IMR-90 (cell line): ENCODE results near the gene AFDN. TPM values are rescaled to one million over a fixed set of nuclear protein-coding genes. Genes with fewer than 3 reads are reported as not detected.

Experiments
- ATAC-seq: fragments of 200-7000 bp; cut with Tn5 transposase; 2 replicates; pipeline ENCODE4 v1.9.1; 2020; ENCODE audit warnings: low read depth, mild to moderate bottlenecking, moderate library complexity
- BruUV-seq: library from RNA; stranded (reverse); fragments of 400-500 nt; replicated peaks from 2 replicates; lab custom pipeline; 2021; lab: Mats Ljungman, UMichigan
- CTCF ChIA-PET: fragments of 300-600 bp; formaldehyde crosslinking; extraction: SDS; loops from one replicate; lab custom pipeline; 2021; ENCODE audit warnings: antibody characterized with exemption; lab: Yijun Ruan, JAX
- POLR2A ChIA-PET: fragments of 300-600 bp; sonication (Branson Sonifier 250); formaldehyde crosslinking; loops from one replicate; lab custom pipeline; 2022; ENCODE audit warnings: antibody characterized with exemption; ENCODE audit not compliant: unreplicated experiment; lab: Charles Lee
- DNase-seq: peaks from one replicate; pipeline ENCODE4 v3.0.0; 2013
- H2AFZ ChIP-seq: replicated peaks from 2 replicates; pipeline ENCODE3; 2013; ENCODE audit warnings: low read length, mild to moderate bottlenecking; ENCODE audit not compliant: poor library complexity
- H2AK5ac ChIP-seq: 2 replicates; pipeline ENCODE4 v1.6.1; 2013; ENCODE audit warnings: low read depth, low read length, inconsistent platforms
- H2AK9ac ChIP-seq: replicated peaks from 2 replicates; pipeline ENCODE3; 2013; ENCODE audit warnings: mild to moderate bottlenecking, low read depth, low read length, moderate library complexity; ENCODE audit not compliant: poor library complexity
- H2BK120ac ChIP-seq: 2 replicates; pipeline ENCODE4 v1.6.1; 2013; ENCODE audit warnings: low read depth, low read length, inconsistent platforms
- H2BK15ac ChIP-seq: 3 replicates; pipeline ENCODE4 v1.6.1; 2013; ENCODE audit warnings: low read depth, low read length, inconsistent platforms
- H2BK20ac ChIP-seq: 2 replicates; pipeline ENCODE4 v1.6.1; 2013; ENCODE audit warnings: low read depth, mild to moderate bottlenecking, inconsistent platforms, low read length, moderate library complexity
- H2BK5ac ChIP-seq: 2 replicates; pipeline ENCODE4 v1.6.1; 2013; ENCODE audit warnings: mild to moderate bottlenecking, low read depth, low read length, inconsistent platforms; ENCODE audit not compliant: poor library complexity, severe bottlenecking
- H3K14ac ChIP-seq: replicated peaks from 2 replicates; pipeline ENCODE4 v1.6.1; 2013; ENCODE audit warnings: low read depth, low read length, inconsistent platforms
- H3K18ac ChIP-seq: 2 replicates; pipeline ENCODE4 v1.6.1; 2013; ENCODE audit warnings: low read depth, low read length, control low read depth
- H3K23ac ChIP-seq: 2 replicates; pipeline ENCODE4 v1.6.1; 2013; ENCODE audit warnings: low read depth, low read length, inconsistent platforms
- H3K27ac ChIP-seq: 2 replicates; pipeline ENCODE4 v1.5.1; 2013; ENCODE audit warnings: mild to moderate bottlenecking, control low read depth, low read length; ENCODE audit not compliant: insufficient read depth
- H3K27me3 ChIP-seq: 2 replicates; pipeline ENCODE4 v1.6.1; 2013; ENCODE audit warnings: low read length; ENCODE audit not compliant: control insufficient read depth, insufficient read depth
- H3K36me3 ChIP-seq: 2 replicates; pipeline ENCODE4 v1.6.1; 2013; ENCODE audit warnings: low read length, mixed read lengths; ENCODE audit not compliant: control insufficient read depth, insufficient read depth
- H3K4ac ChIP-seq: 2 replicates; pipeline ENCODE4 v1.6.1; 2013; ENCODE audit warnings: low read depth, low read length, inconsistent platforms
- H3K4me1 ChIP-seq: 2 replicates; pipeline ENCODE4 v1.6.1; 2013; ENCODE audit warnings: low read length, mixed read lengths; ENCODE audit not compliant: control insufficient read depth, insufficient read depth
- H3K4me2 ChIP-seq: 2 replicates; pipeline ENCODE4 v1.6.1; 2013; ENCODE audit warnings: low read depth, mild to moderate bottlenecking, control low read depth, low read length, moderate library complexity
- H3K4me3 ChIP-seq: 2 replicates; pipeline ENCODE4 v1.5.1; 2013; ENCODE audit warnings: low read depth, mild to moderate bottlenecking, control low read depth, low read length, moderate library complexity; ENCODE audit not compliant: insufficient read depth
- H3K56ac ChIP-seq: 2 replicates; pipeline ENCODE4 v1.6.1; 2013; ENCODE audit warnings: low read length, inconsistent platforms; ENCODE audit not compliant: insufficient read depth; ENCODE audit errors: extremely low read depth
- H3K79me1 ChIP-seq, 2 experiments: 2 replicates each; pipeline ENCODE4 v1.6.1; 2013; ENCODE audit warnings: low read length in 2 of 2, inconsistent platforms in 1 of 2, low read depth in 1 of 2
- H3K9ac ChIP-seq: 2 replicates; pipeline ENCODE4 v1.6.1; 2013; ENCODE audit warnings: low read depth, low read length, control low read depth
- H3K9me1 ChIP-seq: 2 replicates; pipeline ENCODE4 v1.6.1; 2013; ENCODE audit warnings: low read length, inconsistent platforms; ENCODE audit not compliant: insufficient read depth
- H3K9me3 ChIP-seq: 2 replicates; pipeline ENCODE4 v1.6.1; 2013; ENCODE audit warnings: low read length; ENCODE audit not compliant: control insufficient read depth, insufficient read depth
- H4K20me1 ChIP-seq: 2 replicates; pipeline ENCODE4 v1.6.1; 2013; ENCODE audit warnings: low read length, inconsistent platforms; ENCODE audit not compliant: insufficient read depth
- H4K5ac ChIP-seq: 2 replicates; pipeline ENCODE4 v1.6.1; 2013; ENCODE audit warnings: mild to moderate bottlenecking, low read depth, low read length, control low read depth
- H4K8ac ChIP-seq, 2 experiments: 2 replicates each; pipeline ENCODE4 v1.6.1; 2013; ENCODE audit warnings: low read depth in 2 of 2, low read length in 2 of 2, control low read depth in 1 of 2, inconsistent platforms in 1 of 2
- H4K91ac ChIP-seq: 2 replicates; pipeline ENCODE4 v1.6.1; 2013; ENCODE audit warnings: low read depth, low read length, inconsistent platforms; ENCODE audit not compliant: insufficient read depth
- BHLHE40 ChIP-seq: fragments of 150-350 bp; IDR thresholded peaks from 2 replicates; pipeline ENCODE4 v1.6.1; 2016; ENCODE audit warnings: mild to moderate bottlenecking, low read depth, low read length
- CEBPB ChIP-seq: IDR thresholded peaks from 2 replicates; pipeline ENCODE4 v1.6.1; 2012; ENCODE audit warnings: low read depth, low read length, improper control_type of control experiment
- CHD1 ChIP-seq: IDR thresholded peaks from 2 replicates; pipeline ENCODE4 v1.6.1; 2012; ENCODE audit warnings: low read depth, low read length, improper control_type of control experiment
- CTCF ChIP-seq: conservative IDR thresholded peaks from 2 replicates; pipeline ENCODE4 v1.5.1; 2012; ENCODE audit warnings: mild to moderate bottlenecking, low read depth, low read length, improper control_type of control experiment
- ELK1 ChIP-seq: fragments of 150-350 bp; IDR thresholded peaks from 2 replicates; pipeline ENCODE4 v1.6.1; 2016; ENCODE audit warnings: low read depth, mild to moderate bottlenecking, low read length, moderate library complexity, borderline replicate concordance
- FOS ChIP-seq: fragments of 150-350 bp; IDR thresholded peaks from 2 replicates; pipeline ENCODE4 v1.6.1; 2016; ENCODE audit warnings: low read depth, low read length
- MAFK ChIP-seq: IDR thresholded peaks from 2 replicates; pipeline ENCODE4 v1.6.1; 2012; ENCODE audit warnings: low read depth, low read length, improper control_type of control experiment
- MAZ ChIP-seq: IDR thresholded peaks from 2 replicates; pipeline ENCODE4 v1.6.1; 2012; ENCODE audit warnings: low read depth, mild to moderate bottlenecking, low read length, improper control_type of control experiment, moderate library complexity, borderline replicate concordance
- MXI1 ChIP-seq: IDR thresholded peaks from 2 replicates; pipeline ENCODE4 v1.6.1; 2012; ENCODE audit warnings: low read depth, mild to moderate bottlenecking, low read length, moderate library complexity, borderline replicate concordance
- NFE2L2 ChIP-seq: fragments of 150-350 bp; IDR thresholded peaks from 2 replicates; pipeline ENCODE4 v1.6.1; 2016; ENCODE audit warnings: low read depth, mild to moderate bottlenecking, low read length
- POLR2A ChIP-seq: IDR thresholded peaks from 2 replicates; pipeline ENCODE4 v1.6.1; 2012; ENCODE audit warnings: mild to moderate bottlenecking, low read depth, low read length
- RAD21 ChIP-seq: IDR thresholded peaks from 2 replicates; pipeline ENCODE4 v1.6.1; 2012; ENCODE audit warnings: low read length, improper control_type of control experiment
- RCOR1 ChIP-seq: IDR thresholded peaks from 2 replicates; pipeline ENCODE4 v1.6.1; 2012; ENCODE audit warnings: mild to moderate bottlenecking, low read length, improper control_type of control experiment; ENCODE audit not compliant: insufficient replicate concordance
- RFX5 ChIP-seq: IDR thresholded peaks from 2 replicates; pipeline ENCODE4 v1.8.0; 2012; ENCODE audit warnings: low read depth, mild to moderate bottlenecking, low read length, moderate library complexity
- SMC3 ChIP-seq: fragments of 150-350 bp; IDR thresholded peaks from 2 replicates; pipeline ENCODE4 v1.6.1; 2016; ENCODE audit warnings: low read depth, mild to moderate bottlenecking, antibody characterized with exemption, low read length, moderate library complexity
- USF2 ChIP-seq: fragments of 150-350 bp; IDR thresholded peaks from 2 replicates; pipeline ENCODE4 v1.6.1; 2017; ENCODE audit warnings: mild to moderate bottlenecking, antibody characterized with exemption, low read length, low read depth
- WGBS, 2 experiments: methylation state at CpG; one replicate each; pipeline versions ENCODE4 v1.1.5 to v1.1.7; 2013; ENCODE audit warnings: missing lambda C conversion rate in 2 of 2; ENCODE audit not compliant: insufficient read length in 1 of 2; ENCODE audit errors: extremely low coverage in 2 of 2; 5-methylcytosine and 5-hydroxymethylcytosine counted together
- dilution Hi-C: fragments of 300-500 bp; cut with HindIII; formaldehyde crosslinking; loops from one replicate; pipeline ENCODE4 v1.14.3; 2018; ENCODE audit warnings: low sequenced_read_pairs; ENCODE audit not compliant: unreplicated experiment
- in situ Hi-C: fragments of 300-500 bp; cut with MboI; formaldehyde crosslinking; loops from 3 replicates; pipeline ENCODE4 v1.14.3; 2019; ENCODE audit warnings: low sequenced_read_pairs, inconsistent platforms, mixed read lengths
- intact Hi-C: fragments of 100-400 bp; cut with micrococcal nuclease; formaldehyde crosslinking; loops from 2 replicates; pipeline ENCODE4 v1.10.0; 2022
- polyA plus RNA-seq, 3 experiments: library from polyadenylated mRNA; depleted of rRNA; stranded (reverse); fragments of >200 nt; gene quantifications; 2 replicates each; pipeline ENCODE4 v1.2.3, GENCODE V29; 2012; ENCODE audit warnings: low replicate concordance in 1 of 3
- total RNA-seq: library from RNA; depleted of rRNA; stranded (reverse); fragments of >200 nt; gene quantifications from 2 replicates; pipeline ENCODE4 v1.2.3, GENCODE V29; 2012

Gene AFDN
- total and polyA plus RNA-seq, 2 of the 4 experiments (the other 2 are of a cell fraction) = 11.6 to 20.8 TPM

- intact Hi-C loops = no loop called here
- Histone ChIP-seq H4K5ac (no peak overlapping the region), H4K20me1 (no peaks in the 10 kb centered on the region), H3K9me1 (no peaks in the 10 kb centered on the region), H4K8ac (no peak overlapping the region), H4K91ac (no peak overlapping the region), H3K56ac (no peak overlapping the region), H3K4me2 (no peak overlapping the region), H2BK15ac (no peak overlapping the region), H2BK5ac (no peak overlapping the region), H3K9ac (no peak overlapping the region), H3K4ac (no peak overlapping the region), H2AFZ (no peak overlapping the region), H3K79me1 (no peaks in the 10 kb centered on the region), H3K4me1 (no peaks in the 10 kb centered on the region), H2AK9ac (no peak overlapping the region), H3K23ac (no peak overlapping the region), H3K36me3 (no peaks in the 10 kb centered on the region), H2AK5ac (no peak overlapping the region), H3K4me3 (no peak overlapping the region), H3K14ac (no peak overlapping the region), H3K27ac (no peak overlapping the region), H3K9me3 (peaks cover 23% of the 10 kb centered on the region), H3K27me3 (peaks cover 6% of the 10 kb centered on the region), H2BK20ac (no peak overlapping the region), H2BK120ac (no peak overlapping the region), H3K18ac (no peak overlapping the region)
- in situ Hi-C loops = no loop called here
- ChIA-PET CTCF (no interaction called here), POLR2A (no interaction called here)
- BruUV-seq = no TSS peak
- TF ChIP-seq CHD1 (no peak), POLR2A (no peak), CEBPB (no peak), SMC3 (no peak), RAD21 (no peak), BHLHE40 (no peak), MAFK (no peak), FOS (no peak), ELK1 (no peak), MXI1 (no peak), RFX5 (no peak), RCOR1 (no peak), CTCF (no peak), NFE2L2 (no peak), MAZ (no peak), USF2 (no peak)
- dilution Hi-C loops = no loop called here
- ATAC-seq (no peak), DNase-seq (no peak)
- WGBS, 2 experiments = no CpG with 5 or more reads among the region's 1 CpG
These were observed 184.6 kb downstream of the AFDN start for GRCh38 chr6:168011291-168011690.
